HG03108 (cell line): ENCODE measurements around the gene KLHL17.

ENCODE experiments used
- ATAC-seq: cut with Tn5 transposase; IDR thresholded peaks from one replicate; pipeline ENCODE4 v1.9.1; 2021; ENCODE audit warnings: moderate library complexity; ENCODE audit not compliant: unreplicated experiment

KLHL17 gene

GRCh38 chr1:960363-961131, at the start of gene KLHL17:
KLHL17 (plus strand) TSS chr1:960584; CDS start chr1:960694, 110 bp downstream.
- no peak for ATAC-seq

- no peak for ATAC-seq
Measured at GRCh38 chr1:910881-911721, 49.3 kb upstream of the KLHL17 start.

GRCh38 chr1:911875-912739, 48.3 kb upstream of the KLHL17 start:
- ATAC-seq = no peak

GRCh38 chr1:912740-913301, 47.6 kb upstream of the KLHL17 start:
- no peak for ATAC-seq

GRCh38 chr1:913491-914130, 46.8 kb upstream of the KLHL17 start:
- ATAC-seq = no peak

GRCh38 chr1:914131-914890, 46.1 kb upstream of the KLHL17 start:
- ATAC-seq = no peak

GRCh38 chr1:914891-915280, 45.5 kb upstream of the KLHL17 start:
- no peak for ATAC-seq

GRCh38 chr1:915295-916172, 44.9 kb upstream of the KLHL17 start:
- no peak for ATAC-seq

- no peak for ATAC-seq
Measured at GRCh38 chr1:916173-917075, 44.0 kb upstream of the KLHL17 start.

- no peak for ATAC-seq
Measured at GRCh38 chr1:917076-917459, 43.3 kb upstream of the KLHL17 start.

GRCh38 chr1:917466-918091, 42.8 kb upstream of the KLHL17 start:
- ATAC-seq = no peak

GRCh38 chr1:918353-918752, 42.0 kb upstream of the KLHL17 start:
- ATAC-seq = no peak

- no peak for ATAC-seq
Measured at GRCh38 chr1:918843-919242, 41.5 kb upstream of the KLHL17 start.

GRCh38 chr1:919271-919872, 41.0 kb upstream of the KLHL17 start:
- no peak for ATAC-seq

GRCh38 chr1:920010-920409, 40.4 kb upstream of the KLHL17 start:
- ATAC-seq = no peak

GRCh38 chr1:920521-920920, 39.9 kb upstream of the KLHL17 start:
- ATAC-seq = no peak
